HEK293 (cell line): ENCODE data around the gene PPARG.

Experiments
- CTCF ChIA-PET: fragments of 350-600 bp; formaldehyde crosslinking; extraction: SDS; loops from one replicate; lab custom pipeline; 2021; ENCODE audit warnings: antibody characterized with exemption; lab: Yijun Ruan, JAX
- POLR2A ChIA-PET: fragments of 300-600 bp; formaldehyde crosslinking; extraction: SDS; loops from one replicate; lab custom pipeline; 2020; ENCODE audit warnings: antibody characterized with exemption, inconsistent platforms; lab: Yijun Ruan, JAX
- H3K27ac ChIP-seq: fragments of 200-500 bp; sonication (Bioruptor generic); 2 replicates; pipeline ENCODE4 v1.5.1; 2014; ENCODE audit warnings: low read depth, low read length, control low read depth, inconsistent platforms; ENCODE audit errors: extremely low read depth
- H3K36me3 ChIP-seq, 2 experiments: fragments of 200-500 bp in 1 of 2; sonication (Bioruptor generic) in 1 of 2; 1 replicate in 1 of 2; 2 replicates in 1 of 2; pipeline ENCODE4 v1.5.1; 2014 to 2017; ENCODE audit warnings: inconsistent platforms in 2 of 2, low read length in 2 of 2; ENCODE audit not compliant: control insufficient read depth in 2 of 2, insufficient read depth in 1 of 2
- H3K4me1 ChIP-seq: fragments of 200-500 bp; sonication (Bioruptor generic); 2 replicates; pipeline ENCODE4 v1.5.1; 2014; ENCODE audit warnings: mild to moderate bottlenecking, low read length, inconsistent platforms; ENCODE audit not compliant: control insufficient read depth, insufficient read depth
- H3K4me3 ChIP-seq: 2 replicates; pipeline ENCODE4 v1.5.1; 2011; ENCODE audit warnings: low read depth, mild to moderate bottlenecking, control low read depth, low read length, moderate library complexity
- H3K9me3 ChIP-seq: fragments of 200-500 bp; sonication (Bioruptor generic); 2 replicates; pipeline ENCODE4 v1.5.1; 2014; ENCODE audit warnings: low read depth, low read length, inconsistent platforms; ENCODE audit not compliant: control insufficient read depth, insufficient read depth
- GLIS1 ChIP-seq: fragments of 450-650 bp; formaldehyde crosslinking; IDR thresholded peaks from 2 replicates; pipeline ENCODE4 v1.5.1; 2016; ENCODE audit warnings: missing biosample characterization, missing genetic modification characterization
- GLIS2 ChIP-seq: fragments of 450-650 bp; formaldehyde crosslinking; IDR thresholded peaks from 2 replicates; pipeline ENCODE4 v1.5.1; 2016; ENCODE audit warnings: missing biosample characterization, missing genetic modification characterization
- SCRT1 ChIP-seq: fragments of 450-650 bp; formaldehyde crosslinking; IDR thresholded peaks from 2 replicates; pipeline ENCODE4 v1.5.1; 2016; ENCODE audit warnings: missing biosample characterization, missing genetic modification characterization, borderline replicate concordance
- SETDB1 ChIP-seq: IDR thresholded peaks from one replicate; pipeline ENCODE4 v1.6.1; 2017; ENCODE audit warnings: mild to moderate bottlenecking, low read length, moderate library complexity, mixed read lengths; ENCODE audit not compliant: insufficient read length
- ZBTB48 ChIP-seq: fragments of 450-650 bp; formaldehyde crosslinking; IDR thresholded peaks from 2 replicates; pipeline ENCODE4 v1.5.1; 2016; ENCODE audit warnings: missing biosample characterization, missing genetic modification characterization
- ZFHX2 ChIP-seq: fragments of 450-650 bp; formaldehyde crosslinking; conservative IDR thresholded peaks from 2 replicates; pipeline ENCODE4 v1.5.1; 2016; ENCODE audit warnings: missing biosample characterization, missing genetic modification characterization
- ZIC2 ChIP-seq: fragments of 450-650 bp; formaldehyde crosslinking; IDR thresholded peaks from 2 replicates; pipeline ENCODE4 v1.5.1; 2016; ENCODE audit warnings: missing biosample characterization, missing genetic modification characterization
- ZNF133 ChIP-seq: fragments of 450-650 bp; formaldehyde crosslinking; IDR thresholded peaks from 2 replicates; pipeline ENCODE4 v1.5.1; 2016; ENCODE audit warnings: missing biosample characterization, missing genetic modification characterization
- ZNF248 ChIP-seq: fragments of 450-650 bp; formaldehyde crosslinking; IDR thresholded peaks from 2 replicates; pipeline ENCODE4 v1.5.1; 2017; ENCODE audit warnings: missing biosample characterization, missing genetic modification characterization
- ZNF335 ChIP-seq: fragments of 450-650 bp; formaldehyde crosslinking; conservative IDR thresholded peaks from 2 replicates; pipeline ENCODE4 v1.5.1; 2016; ENCODE audit warnings: missing biosample characterization, missing genetic modification characterization
- ZNF350 ChIP-seq: fragments of 450-650 bp; formaldehyde crosslinking; IDR thresholded peaks from 2 replicates; pipeline ENCODE4 v1.5.0; 2017; ENCODE audit warnings: missing biosample characterization, mild to moderate bottlenecking, missing genetic modification characterization
- ZNF521 ChIP-seq: fragments of 450-650 bp; formaldehyde crosslinking; IDR thresholded peaks from 2 replicates; pipeline ENCODE4 v1.5.1; 2017; ENCODE audit warnings: missing biosample characterization, mild to moderate bottlenecking, missing genetic modification characterization
- ZNF548 ChIP-seq: fragments of 450-650 bp; formaldehyde crosslinking; IDR thresholded peaks from 2 replicates; pipeline ENCODE4 v1.5.1; 2016; ENCODE audit warnings: missing biosample characterization, missing genetic modification characterization
- ZNF600 ChIP-seq: fragments of 450-650 bp; formaldehyde crosslinking; IDR thresholded peaks from 2 replicates; pipeline ENCODE4 v1.5.1; 2016; ENCODE audit warnings: missing biosample characterization, missing genetic modification characterization
- ZNF624 ChIP-seq: fragments of 450-650 bp; formaldehyde crosslinking; IDR thresholded peaks from 2 replicates; pipeline ENCODE4 v1.5.1; 2017; ENCODE audit warnings: missing biosample characterization, missing genetic modification characterization
- ZNF626 ChIP-seq: fragments of 450-650 bp; sonication (Bioruptor Pico); formaldehyde crosslinking; IDR thresholded peaks from 2 replicates; pipeline ENCODE4 v1.5.1; 2018; ENCODE audit warnings: missing biosample characterization, missing genetic modification characterization, inconsistent platforms
- ZNF658 ChIP-seq: fragments of 450-650 bp; formaldehyde crosslinking; IDR thresholded peaks from 2 replicates; pipeline ENCODE4; 2016; ENCODE audit warnings: missing biosample characterization, missing genetic modification characterization
- ZNF660 ChIP-seq: fragments of 450-650 bp; IDR thresholded peaks from 2 replicates; pipeline ENCODE4 v1.5.1; 2018; ENCODE audit warnings: missing biosample characterization, mild to moderate bottlenecking, missing genetic modification characterization
- ZNF707 ChIP-seq: fragments of 450-650 bp; formaldehyde crosslinking; IDR thresholded peaks from 2 replicates; pipeline ENCODE4 v1.5.1; 2016; ENCODE audit warnings: missing biosample characterization, missing genetic modification characterization
- ZNF768 ChIP-seq: fragments of 450-650 bp; formaldehyde crosslinking; IDR thresholded peaks from 2 replicates; pipeline ENCODE4 v1.5.1; 2018; ENCODE audit warnings: missing biosample characterization, mild to moderate bottlenecking, missing genetic modification characterization
- ZNF843 ChIP-seq: fragments of 450-650 bp; formaldehyde crosslinking; IDR thresholded peaks from 2 replicates; pipeline ENCODE4 v1.5.1; 2016; ENCODE audit warnings: missing biosample characterization, missing genetic modification characterization
- ZSCAN16 ChIP-seq: fragments of 450-650 bp; formaldehyde crosslinking; IDR thresholded peaks from 2 replicates; pipeline ENCODE4 v1.5.1; 2016; ENCODE audit warnings: missing biosample characterization, missing genetic modification characterization
- TF ChIP-seq, protein P1 (sequence below): fragments of 450-650 bp; formaldehyde crosslinking; IDR thresholded peaks from 2 replicates; pipeline ENCODE4 v1.5.1; 2016; ENCODE audit warnings: missing biosample characterization, missing genetic modification characterization
- TF ChIP-seq, protein P2 (sequence below): fragments of 450-650 bp; formaldehyde crosslinking; IDR thresholded peaks from 2 replicates; pipeline ENCODE4 v1.5.1; 2016; ENCODE audit warnings: missing biosample characterization, missing genetic modification characterization
- TF ChIP-seq, protein P3 (sequence below): fragments of 450-650 bp; formaldehyde crosslinking; IDR thresholded peaks from 2 replicates; pipeline ENCODE4 v1.5.1; 2017; ENCODE audit warnings: missing biosample characterization, mild to moderate bottlenecking, missing genetic modification characterization, moderate library complexity
- TF ChIP-seq, protein P4 (sequence below): fragments of 450-650 bp; formaldehyde crosslinking; IDR thresholded peaks from 2 replicates; pipeline ENCODE4 v1.5.1; 2017; ENCODE audit warnings: missing biosample characterization, missing genetic modification characterization

The PPARG gene

DNA sequence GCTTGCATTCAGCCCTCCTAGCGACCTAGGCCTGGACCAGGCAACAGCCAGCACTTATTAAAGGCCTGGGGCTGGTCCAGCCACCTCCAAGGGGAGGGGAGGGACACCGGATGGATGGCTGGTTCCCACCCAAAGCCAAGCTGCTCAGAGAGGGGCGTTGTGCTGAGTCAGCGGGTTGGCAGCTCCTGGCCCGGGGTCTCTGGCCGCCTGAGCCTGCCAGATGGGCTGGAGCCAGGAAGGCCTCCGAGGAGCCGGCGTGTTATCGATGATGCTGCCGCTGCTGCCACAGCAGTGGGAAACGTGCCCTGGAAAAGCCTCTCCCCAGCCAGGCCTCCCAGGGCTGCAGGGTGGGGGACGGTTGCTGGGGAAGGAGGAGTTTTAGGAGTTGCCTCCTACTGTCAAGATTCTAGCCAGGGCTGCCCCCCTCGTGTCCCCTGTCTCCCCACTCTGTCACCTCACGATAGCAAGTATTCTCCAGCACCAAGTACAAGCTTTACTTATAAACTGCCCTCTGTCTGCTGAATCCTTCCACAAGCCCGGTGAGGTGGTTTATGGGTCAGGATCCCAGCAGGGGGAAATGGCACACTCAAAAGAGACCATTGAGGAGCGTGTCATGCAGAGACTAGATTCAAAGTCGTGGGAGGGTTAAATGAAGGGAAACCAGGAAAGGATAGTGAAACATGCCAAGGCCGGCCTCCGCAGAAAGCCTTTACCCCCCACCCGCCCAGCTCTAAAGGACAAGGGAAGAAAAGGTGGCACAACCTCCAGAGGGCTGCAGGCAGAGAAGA, 152.3 kb downstream of the PPARG start:
- Histone ChIP-seq H3K36me3 (no peaks in the 10 kb centered on the region), H3K27ac (no peak overlapping the region), H3K9me3 (no peaks in the 10 kb centered on the region), H3K4me1 (peaks cover 13% of the 10 kb centered on the region; the same call in 1 of the 2 replicates), H3K4me3 (no peak overlapping the region)
- CTCF ChIA-PET: interaction anchor here (1.1 kb wide), 1 partner anchor 39 kb away, joined by 3 read pairs; no protein-coding TSS in a partner anchor
- POLR2A ChIA-PET: no interaction called here
- TF ChIP-seq, protein P1, sequence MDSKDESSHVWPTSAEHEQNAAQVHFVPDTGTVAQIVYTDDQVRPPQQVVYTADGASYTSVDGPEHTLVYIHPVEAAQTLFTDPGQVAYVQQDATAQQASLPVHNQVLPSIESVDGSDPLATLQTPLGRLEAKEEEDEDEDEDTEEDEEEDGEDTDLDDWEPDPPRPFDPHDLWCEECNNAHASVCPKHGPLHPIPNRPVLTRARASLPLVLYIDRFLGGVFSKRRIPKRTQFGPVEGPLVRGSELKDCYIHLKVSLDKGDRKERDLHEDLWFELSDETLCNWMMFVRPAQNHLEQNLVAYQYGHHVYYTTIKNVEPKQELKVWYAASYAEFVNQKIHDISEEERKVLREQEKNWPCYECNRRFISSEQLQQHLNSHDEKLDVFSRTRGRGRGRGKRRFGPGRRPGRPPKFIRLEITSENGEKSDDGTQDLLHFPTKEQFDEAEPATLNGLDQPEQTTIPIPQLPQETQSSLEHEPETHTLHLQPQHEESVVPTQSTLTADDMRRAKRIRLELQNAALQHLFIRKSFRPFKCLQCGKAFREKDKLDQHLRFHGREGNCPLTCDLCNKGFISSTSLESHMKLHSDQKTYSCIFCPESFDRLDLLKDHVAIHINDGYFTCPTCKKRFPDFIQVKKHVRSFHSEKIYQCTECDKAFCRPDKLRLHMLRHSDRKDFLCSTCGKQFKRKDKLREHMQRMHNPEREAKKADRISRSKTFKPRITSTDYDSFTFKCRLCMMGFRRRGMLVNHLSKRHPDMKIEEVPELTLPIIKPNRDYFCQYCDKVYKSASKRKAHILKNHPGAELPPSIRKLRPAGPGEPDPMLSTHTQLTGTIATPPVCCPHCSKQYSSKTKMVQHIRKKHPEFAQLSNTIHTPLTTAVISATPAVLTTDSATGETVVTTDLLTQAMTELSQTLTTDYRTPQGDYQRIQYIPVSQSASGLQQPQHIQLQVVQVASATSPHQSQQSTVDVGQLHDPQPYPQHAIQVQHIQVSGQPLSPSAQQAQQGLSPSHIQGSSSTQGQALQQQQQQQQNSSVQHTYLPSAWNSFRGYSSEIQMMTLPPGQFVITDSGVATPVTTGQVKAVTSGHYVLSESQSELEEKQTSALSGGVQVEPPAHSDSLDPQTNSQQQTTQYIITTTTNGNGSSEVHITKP (tag by site-specific recombination): no peak
- TF ChIP-seq ZSCAN16 (tag by site-specific recombination) (no peak), ZNF133 (tag by site-specific recombination) (no peak), ZNF548 (no peak), ZFHX2 (tag by site-specific recombination) (0 out of 2 replicates have a peak, but pooled peaks have one; percentile 37), GLIS2 (tag by site-specific recombination) (no peak), ZIC2 (tag by site-specific recombination) (peak; percentile 70), ZNF248 (tag by site-specific recombination) (no peak), GLIS1 (peak; percentile 89), ZNF350 (tag by site-specific recombination) (no peak)
- TF ChIP-seq, protein P2, sequence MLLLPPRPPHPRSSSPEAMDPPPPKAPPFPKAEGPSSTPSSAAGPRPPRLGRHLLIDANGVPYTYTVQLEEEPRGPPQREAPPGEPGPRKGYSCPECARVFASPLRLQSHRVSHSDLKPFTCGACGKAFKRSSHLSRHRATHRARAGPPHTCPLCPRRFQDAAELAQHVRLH (tag by site-specific recombination): no peak

DNA sequence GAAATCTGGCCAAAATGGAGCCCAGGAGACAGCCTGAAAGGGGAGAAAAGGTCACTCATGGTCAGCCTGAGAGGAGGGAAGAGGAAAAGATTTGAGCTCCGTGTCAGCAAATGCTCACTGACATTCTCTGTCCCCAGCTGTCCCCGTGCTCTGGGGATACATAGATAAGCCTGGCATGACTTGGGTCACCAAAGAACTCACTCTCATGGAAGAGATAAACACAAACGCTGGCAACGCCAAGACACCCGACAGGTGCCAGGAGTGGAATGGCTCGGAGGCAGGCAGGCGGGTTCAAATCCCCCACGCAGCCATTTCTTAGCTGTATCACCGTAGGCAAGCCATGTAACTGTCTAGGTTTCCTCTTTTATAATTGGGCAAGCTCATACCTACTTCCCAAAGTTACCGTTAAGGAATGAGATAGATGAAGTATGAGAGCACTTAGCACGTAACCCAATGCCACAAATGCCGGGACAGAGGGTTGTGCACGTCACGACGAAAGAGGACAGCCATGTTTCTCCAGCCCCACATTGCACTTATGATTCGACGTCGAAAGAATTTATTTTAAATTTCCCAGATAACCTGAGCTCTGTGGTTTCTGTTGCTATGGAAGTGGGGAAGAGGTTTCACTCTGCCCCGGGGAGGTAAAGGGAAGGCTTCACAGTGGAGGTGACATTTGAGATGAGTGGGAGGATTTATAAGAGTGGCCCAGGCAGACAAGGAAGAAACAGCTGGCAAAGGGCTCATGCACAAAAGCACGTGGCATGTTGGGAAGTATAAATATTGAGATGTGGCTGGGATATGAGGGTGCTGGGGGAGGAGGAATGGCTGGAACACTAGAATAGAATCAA, 154.0 kb downstream of the PPARG start:
- Histone ChIP-seq H3K27ac (no peak overlapping the region), H3K36me3 (no peaks in the 10 kb centered on the region), H3K4me3 (no peak overlapping the region), H3K4me1 (peaks cover 13% of the 10 kb centered on the region; the same call in 1 of the 2 replicates), H3K9me3 (no peaks in the 10 kb centered on the region)
- ChIA-PET CTCF (interaction anchor here (1.0 kb wide), 1 partner anchor 37 kb away, joined by 3 read pairs; no protein-coding TSS in a partner anchor), POLR2A (interaction anchor here (0.6 kb wide), 1 partner anchor 37 kb away, joined by 4 read pairs; no protein-coding TSS in a partner anchor)
- TF ChIP-seq, protein P3, sequence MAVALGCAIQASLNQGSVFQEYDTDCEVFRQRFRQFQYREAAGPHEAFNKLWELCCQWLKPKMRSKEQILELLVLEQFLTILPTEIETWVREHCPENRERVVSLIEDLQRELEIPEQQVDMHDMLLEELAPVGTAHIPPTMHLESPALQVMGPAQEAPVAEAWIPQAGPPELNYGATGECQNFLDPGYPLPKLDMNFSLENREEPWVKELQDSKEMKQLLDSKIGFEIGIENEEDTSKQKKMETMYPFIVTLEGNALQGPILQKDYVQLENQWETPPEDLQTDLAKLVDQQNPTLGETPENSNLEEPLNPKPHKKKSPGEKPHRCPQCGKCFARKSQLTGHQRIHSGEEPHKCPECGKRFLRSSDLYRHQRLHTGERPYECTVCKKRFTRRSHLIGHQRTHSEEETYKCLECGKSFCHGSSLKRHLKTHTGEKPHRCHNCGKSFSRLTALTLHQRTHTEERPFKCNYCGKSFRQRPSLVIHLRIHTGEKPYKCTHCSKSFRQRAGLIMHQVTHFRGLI (tag by site-specific recombination): no peak
- TF ChIP-seq ZNF335 (tag by site-specific recombination) (0 out of 2 replicates have a peak, but pooled peaks have one; percentile 20), ZNF658 (tag by site-specific recombination) (no peak), ZNF626 (no peak), SCRT1 (tag by site-specific recombination) (no peak), ZNF600 (tag by site-specific recombination) (peak; percentile 47; the same call in 1 of the 2 replicates), ZNF768 (tag by site-specific recombination) (no peak), ZNF843 (tag by site-specific recombination) (no peak; the same call in 1 of the 2 replicates), ZNF660 (tag by site-specific recombination) (no peak), ZNF624 (tag by site-specific recombination) (no peak), ZBTB48 (no peak), SETDB1 (no peak), ZNF707 (tag by site-specific recombination) (no peak), ZNF521 (tag by site-specific recombination) (no peak)
- TF ChIP-seq, protein P4, sequence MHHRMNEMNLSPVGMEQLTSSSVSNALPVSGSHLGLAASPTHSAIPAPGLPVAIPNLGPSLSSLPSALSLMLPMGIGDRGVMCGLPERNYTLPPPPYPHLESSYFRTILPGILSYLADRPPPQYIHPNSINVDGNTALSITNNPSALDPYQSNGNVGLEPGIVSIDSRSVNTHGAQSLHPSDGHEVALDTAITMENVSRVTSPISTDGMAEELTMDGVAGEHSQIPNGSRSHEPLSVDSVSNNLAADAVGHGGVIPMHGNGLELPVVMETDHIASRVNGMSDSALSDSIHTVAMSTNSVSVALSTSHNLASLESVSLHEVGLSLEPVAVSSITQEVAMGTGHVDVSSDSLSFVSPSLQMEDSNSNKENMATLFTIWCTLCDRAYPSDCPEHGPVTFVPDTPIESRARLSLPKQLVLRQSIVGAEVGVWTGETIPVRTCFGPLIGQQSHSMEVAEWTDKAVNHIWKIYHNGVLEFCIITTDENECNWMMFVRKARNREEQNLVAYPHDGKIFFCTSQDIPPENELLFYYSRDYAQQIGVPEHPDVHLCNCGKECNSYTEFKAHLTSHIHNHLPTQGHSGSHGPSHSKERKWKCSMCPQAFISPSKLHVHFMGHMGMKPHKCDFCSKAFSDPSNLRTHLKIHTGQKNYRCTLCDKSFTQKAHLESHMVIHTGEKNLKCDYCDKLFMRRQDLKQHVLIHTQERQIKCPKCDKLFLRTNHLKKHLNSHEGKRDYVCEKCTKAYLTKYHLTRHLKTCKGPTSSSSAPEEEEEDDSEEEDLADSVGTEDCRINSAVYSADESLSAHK (tag by site-specific recombination): 0 out of 2 replicates have a peak, but pooled peaks have one; percentile 44
